CD1c-positive myeloid dendritic cell (primary cell): Measurements from ENCODE around the gene CHD9.
A peak's percentile ranks its signal among the peaks of the same experiment; 100 is the strongest.
"Not testable (repeated sequence)": the region's sequence is repeated elsewhere in the genome, so short reads cannot be mapped to it uniquely, and the experiment has no call there.

Experiments used
- DNase-seq: peaks from one replicate; pipeline ENCODE4 v3.0.0-alpha.2; 2016; ENCODE audit errors: extremely low spot score

The CHD9 gene

GRCh38 chr16:53131363-53132071 is 76.7 kb downstream of the CHD9 start:
- DNase-seq = peak; percentile 85

- no peak for DNase-seq
Measured at GRCh38 chr16:53132406-53132805, 77.6 kb downstream of the CHD9 start.

- no peak for DNase-seq
Measured at GRCh38 chr16:53135329-53135728, 80.5 kb downstream of the CHD9 start.

- DNase-seq = no peak
Measured at GRCh38 chr16:53142823-53143568, 88.2 kb downstream of the CHD9 start.

GRCh38 chr16:53147500-53148065 is 92.8 kb downstream of the CHD9 start:
- no peak for DNase-seq

GRCh38 chr16:53150769-53151168 is 96.0 kb downstream of the CHD9 start:
- DNase-seq = no peak

- DNase-seq = no peak
Measured at GRCh38 chr16:53152329-53152728, 97.5 kb downstream of the CHD9 start.

- DNase-seq = no peak
Measured at GRCh38 chr16:53153130-53153529, 98.3 kb downstream of the CHD9 start.

GRCh38 chr16:53154513-53154912 is 99.7 kb downstream of the CHD9 start:
- DNase-seq = no peak

GRCh38 chr16:53156516-53156915 is 101.7 kb downstream of the CHD9 start:
- no peak for DNase-seq

GRCh38 chr16:53159781-53160436 is 105.1 kb downstream of the CHD9 start:
- DNase-seq = peak; percentile 62

- no peak for DNase-seq
Measured at GRCh38 chr16:53166099-53166498, 111.3 kb downstream of the CHD9 start.

GRCh38 chr16:53168744-53169143 is 114.0 kb downstream of the CHD9 start:
- DNase-seq = no peak

- DNase-seq = no peak
Measured at GRCh38 chr16:53172517-53172916, 117.7 kb downstream of the CHD9 start.

GRCh38 chr16:53175118-53175517 is 120.3 kb downstream of the CHD9 start:
- no peak for DNase-seq

GRCh38 chr16:53176434-53176833 is 121.6 kb downstream of the CHD9 start:
- no peak for DNase-seq

GRCh38 chr16:53183442-53183841 is 128.7 kb downstream of the CHD9 start:
- no peak for DNase-seq

- not testable (repeated sequence) for DNase-seq
Measured at GRCh38 chr16:53185741-53186140, 130.9 kb downstream of the CHD9 start.

- no peak for DNase-seq
Measured at GRCh38 chr16:53187775-53188174, 133.0 kb downstream of the CHD9 start.

GRCh38 chr16:53191413-53191812 is 136.6 kb downstream of the CHD9 start:
- no peak for DNase-seq

- DNase-seq = no peak
Measured at GRCh38 chr16:53198933-53199332, 144.1 kb downstream of the CHD9 start.

GRCh38 chr16:53201900-53202299 is 147.1 kb downstream of the CHD9 start:
- no peak for DNase-seq
